NCI-H748 (cell line): Measurements from ENCODE around the gene SLC2A11.
"Not testable (repeated sequence)": the region's sequence is repeated elsewhere in the genome, so short reads cannot be mapped to it uniquely, and the experiment has no call there.

Experiments used
- DNase-seq: peaks from one replicate; lab custom pipeline; 2025; ENCODE audit not compliant: unreplicated experiment; lab: John Stamatoyannopoulos, UW

Gene SLC2A11

DNA sequence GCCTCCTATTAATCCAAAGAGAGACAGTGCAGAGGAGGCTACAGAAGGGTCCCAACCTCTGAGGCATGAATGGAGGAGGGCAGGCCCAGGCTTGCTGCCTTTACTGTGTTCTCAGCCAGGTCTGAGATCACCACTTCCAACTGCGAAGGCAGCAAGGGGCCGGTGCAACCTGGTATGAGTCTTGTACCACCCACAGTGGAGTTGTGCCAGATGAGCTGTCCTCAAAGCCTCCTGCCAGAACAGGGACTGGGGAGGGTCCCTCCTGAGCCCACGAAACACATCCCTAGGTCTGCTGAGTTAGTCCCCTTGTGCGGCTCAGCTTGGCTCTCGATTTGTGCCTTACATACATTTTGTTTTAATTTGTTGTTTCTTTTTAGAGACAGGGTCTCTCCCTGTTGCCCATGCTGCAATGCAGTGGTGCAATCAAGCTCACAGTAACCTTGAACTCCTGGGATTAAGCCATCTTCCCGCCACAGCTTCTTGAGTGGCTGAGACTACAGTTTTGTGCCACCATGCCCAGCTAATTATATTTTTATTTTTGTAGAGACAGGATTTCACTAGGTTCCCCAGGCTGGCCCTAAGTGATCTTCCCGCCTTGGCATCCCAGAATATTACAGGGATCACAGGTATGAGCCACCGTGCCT lies 45.8 kb downstream of the SLC2A11 start:
- no peak for DNase-seq

DNA sequence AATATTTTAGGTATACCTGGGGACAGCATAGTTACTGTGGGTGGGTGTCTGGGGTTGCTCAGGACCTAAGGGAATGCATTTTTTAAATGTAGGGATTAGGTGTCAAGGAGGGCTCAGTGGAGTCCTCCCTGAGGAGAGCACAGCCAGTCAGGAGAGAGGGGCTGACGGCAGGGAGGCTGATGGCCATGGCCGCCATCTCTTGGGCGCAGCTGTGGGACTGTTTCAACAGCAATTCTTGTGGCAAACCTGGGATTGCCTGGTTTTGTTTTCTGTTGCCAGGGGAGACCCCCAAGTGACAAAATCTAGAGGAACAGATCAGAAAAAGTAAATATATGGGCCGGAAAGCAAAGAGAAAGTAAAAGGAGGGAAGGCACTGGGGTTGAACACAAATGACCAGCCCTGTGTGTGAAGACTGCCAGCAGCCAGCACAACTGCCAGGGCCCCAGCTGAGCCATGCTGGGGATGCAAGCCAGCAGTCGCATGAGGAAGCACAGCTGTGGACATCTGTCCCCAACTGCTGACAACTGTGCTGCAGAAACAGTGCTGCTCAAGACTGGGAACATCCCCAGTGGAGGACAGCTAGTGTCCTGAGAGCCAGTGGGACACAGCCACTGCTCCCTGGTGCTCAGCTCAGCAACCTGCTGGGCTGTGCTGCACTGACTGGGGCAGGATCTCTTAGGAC lies 47.0 kb downstream of the SLC2A11 start:
- DNase-seq = no peak

DNA sequence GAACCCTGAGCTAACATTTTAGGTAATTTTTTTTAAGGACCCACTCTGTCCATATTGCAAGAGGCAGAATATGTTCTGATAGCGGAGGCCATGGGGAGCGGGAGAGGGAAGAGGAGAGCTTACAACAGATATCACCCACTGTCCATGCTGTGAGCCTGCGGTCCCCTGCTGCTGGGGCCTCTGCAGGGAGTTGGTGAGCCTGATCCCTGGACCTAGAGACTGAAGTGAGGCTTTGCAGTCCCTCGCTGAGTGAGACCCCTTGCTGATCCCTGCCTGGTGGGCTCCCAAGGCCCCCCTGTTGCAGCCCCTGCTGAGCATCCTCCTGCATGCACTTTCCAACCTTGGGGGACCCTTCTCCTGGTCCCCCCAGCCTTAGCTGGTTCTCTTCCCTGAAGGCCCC lies 49.0 kb downstream of the SLC2A11 start:
- DNase-seq = no peak

DNA sequence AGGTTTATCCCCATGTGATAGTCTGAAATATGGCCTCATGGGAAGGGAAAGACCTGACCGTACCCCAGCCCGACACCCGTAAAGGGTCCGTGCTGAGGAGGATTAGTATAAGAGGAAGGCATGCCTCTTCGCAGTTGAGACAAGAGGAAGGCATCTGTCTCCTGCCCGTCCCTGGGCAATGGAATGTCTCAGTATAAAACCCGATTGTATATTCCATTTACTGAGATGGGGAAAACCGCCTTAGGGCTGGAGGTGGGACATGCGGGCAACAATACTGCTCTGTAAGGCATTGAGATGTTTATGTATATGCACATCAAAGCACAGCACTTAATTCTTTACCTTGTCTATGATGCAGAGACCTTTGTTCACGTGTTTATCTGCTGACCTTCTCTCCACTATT lies 49.7 kb downstream of the SLC2A11 start:
- not testable (repeated sequence) for DNase-seq

DNA sequence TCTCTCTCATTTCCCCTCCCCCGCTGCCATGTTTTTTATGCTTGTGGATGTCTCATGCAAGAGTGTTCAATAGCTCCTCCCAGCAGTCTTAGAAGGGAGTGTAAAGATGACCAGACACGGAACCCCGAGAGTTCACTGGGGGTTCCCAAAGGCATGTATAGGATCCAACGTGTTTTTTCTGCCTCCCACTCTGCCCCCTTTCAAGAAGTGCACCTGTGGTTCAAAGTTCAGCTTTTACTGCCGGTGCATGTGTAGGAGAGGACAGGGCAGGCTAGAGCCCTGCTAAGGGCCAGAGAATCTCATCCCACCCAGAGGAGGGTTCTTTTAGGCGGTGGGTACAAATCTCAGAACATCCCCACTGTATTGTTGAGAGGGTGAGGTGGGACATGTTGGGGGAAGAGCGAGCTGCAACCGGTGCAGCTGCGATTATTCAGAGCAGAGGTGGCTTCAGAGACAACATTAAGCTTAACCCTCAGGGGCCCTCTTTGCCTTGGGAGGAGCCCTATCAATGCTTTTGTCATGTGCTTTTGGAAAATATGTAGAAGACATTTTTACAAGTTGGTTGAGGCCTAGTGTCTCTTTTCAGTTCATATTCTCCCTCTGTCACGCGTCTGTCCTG lies 51.0 kb downstream of the SLC2A11 start:
- no peak for DNase-seq

DNA sequence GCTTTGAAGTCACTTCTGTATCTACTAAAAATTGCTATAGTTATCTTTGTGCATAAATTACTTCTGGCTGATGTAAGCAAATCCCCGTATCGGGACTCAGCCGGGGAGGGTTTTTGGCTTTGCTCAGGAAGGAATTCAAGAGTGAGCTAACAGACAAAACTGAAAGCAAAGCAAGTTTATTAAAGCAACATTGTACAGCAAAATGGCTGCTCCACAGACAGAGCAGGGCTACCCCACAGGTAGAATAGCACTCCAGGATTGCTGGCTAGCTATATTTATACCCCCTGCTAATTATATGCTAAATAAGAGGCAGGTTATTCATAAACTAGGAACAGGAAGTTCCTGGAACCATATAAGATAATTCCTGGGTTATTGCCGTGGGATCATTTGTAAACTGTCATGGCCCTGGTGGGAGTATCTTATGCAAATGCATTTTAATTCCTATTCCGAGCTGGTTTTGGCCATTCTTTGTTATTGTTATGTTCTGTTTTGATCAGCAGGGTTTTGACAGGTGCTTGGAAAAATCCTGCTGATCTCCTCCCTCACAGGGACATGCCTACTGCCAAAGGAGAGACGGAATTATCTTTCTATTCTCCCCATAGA lies 51.7 kb downstream of the SLC2A11 start:
- DNase-seq = no peak

DNA sequence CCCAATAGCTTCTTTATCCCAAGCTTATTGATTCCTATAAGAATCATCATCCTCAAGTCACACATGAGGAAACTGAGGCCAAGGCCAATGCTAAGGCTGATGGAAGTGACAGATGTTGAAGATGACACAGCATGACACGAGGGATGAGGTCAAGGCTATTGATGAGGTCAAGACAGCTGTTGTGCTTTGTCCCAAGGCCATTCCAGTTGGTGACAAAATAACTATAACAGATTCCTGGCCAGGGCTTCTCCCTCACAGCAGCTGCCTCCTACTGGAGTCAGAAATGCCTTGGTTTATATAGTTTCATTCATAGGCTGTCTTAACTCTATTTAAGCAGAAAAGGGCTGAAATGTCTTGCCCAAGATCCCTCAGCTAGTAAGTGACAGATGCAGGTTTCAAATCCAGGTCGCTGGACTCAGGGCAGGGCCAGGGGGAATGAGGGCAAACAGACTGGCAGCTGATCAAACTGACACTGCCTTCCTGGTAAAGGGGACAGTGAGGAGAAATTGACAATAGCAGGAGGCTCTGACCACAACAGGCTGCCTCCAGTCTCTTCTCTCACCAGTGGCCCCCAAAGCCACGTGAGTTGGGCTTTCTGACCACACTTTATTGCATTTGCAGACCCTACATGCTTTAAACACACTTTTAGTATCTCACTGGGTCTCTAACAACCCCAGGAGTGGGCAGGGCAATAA lies 53.0 kb downstream of the SLC2A11 start:
- no peak for DNase-seq

DNA sequence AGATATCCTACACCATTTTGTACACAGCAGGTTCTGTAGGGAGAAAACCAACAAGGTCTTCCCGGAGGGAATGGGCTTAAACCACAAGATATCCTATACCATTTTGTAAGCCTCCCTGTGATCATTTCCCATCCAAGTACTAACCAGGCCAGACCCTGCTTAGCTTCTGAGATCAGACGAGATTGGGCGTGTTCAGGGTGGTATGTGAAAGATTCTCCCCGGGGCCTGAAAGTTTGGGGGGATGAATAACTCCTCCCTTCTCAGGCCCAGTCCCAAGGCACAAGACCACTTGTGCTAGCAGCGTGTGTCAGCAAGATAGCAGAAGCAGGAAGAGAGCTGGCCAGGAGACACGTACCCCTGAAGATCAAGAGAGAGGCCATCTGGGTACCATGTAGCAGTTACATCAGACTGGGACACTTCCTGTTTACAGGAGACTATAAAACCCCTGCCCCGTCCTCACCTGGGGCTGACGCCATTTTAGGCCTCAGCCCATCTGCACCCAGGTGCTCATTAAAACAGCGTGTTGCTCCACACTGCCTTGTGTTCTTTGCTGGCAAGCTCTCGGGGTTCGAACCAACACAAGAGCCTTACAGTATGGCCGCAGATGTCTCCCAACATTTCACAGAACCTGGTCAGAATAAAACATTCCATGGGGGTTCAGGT lies 53.8 kb downstream of the SLC2A11 start:
- DNase-seq = no peak

DNA sequence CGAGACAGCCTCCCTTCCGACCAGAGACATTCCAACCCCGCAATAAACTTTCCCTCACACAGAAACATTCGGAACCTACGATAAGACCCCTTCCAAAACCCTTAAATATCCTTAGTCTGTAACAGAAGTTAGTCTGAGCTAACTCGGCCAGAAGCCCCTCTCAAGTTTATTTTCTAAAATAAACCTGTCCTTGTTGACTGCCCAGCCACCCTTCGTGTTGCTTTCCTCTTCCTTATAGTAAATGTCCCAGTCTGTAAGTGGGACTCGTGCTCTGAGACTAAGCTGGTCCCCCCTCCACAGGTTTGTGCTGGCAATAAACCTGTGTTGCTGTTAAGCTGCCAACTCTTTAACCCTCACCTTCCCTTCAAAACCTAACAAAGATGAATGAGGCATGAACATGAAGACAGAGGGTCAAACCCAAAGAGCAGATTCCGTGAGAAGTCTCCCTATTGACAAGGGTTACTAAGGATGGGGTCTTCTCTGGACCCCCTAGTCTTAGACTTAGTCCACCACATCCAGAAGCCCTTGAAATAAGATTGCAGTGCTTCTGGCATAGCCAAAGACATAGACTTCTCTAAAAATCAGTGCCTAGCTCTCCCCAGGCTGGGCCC lies 54.7 kb downstream of the SLC2A11 start:
- no peak for DNase-seq

DNA sequence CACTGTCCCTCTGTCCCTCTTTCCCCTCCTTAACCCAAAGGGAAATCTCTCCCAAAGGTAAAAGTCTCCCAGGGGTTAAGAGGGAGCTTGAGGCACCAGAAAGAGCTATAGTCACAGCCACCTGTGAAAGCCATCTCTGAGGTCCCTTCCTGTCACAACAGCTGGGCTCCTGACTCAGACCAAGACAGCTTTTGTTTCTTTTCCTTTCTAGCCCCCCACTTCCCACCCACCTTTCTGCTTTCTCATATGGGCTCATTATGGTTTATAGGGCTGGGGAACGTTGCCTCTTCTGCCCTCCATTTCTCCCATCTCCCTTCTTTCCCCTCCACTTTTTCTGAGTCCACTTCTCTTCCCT lies 55.6 kb downstream of the SLC2A11 start:
- peak; percentile 29 for DNase-seq

DNA sequence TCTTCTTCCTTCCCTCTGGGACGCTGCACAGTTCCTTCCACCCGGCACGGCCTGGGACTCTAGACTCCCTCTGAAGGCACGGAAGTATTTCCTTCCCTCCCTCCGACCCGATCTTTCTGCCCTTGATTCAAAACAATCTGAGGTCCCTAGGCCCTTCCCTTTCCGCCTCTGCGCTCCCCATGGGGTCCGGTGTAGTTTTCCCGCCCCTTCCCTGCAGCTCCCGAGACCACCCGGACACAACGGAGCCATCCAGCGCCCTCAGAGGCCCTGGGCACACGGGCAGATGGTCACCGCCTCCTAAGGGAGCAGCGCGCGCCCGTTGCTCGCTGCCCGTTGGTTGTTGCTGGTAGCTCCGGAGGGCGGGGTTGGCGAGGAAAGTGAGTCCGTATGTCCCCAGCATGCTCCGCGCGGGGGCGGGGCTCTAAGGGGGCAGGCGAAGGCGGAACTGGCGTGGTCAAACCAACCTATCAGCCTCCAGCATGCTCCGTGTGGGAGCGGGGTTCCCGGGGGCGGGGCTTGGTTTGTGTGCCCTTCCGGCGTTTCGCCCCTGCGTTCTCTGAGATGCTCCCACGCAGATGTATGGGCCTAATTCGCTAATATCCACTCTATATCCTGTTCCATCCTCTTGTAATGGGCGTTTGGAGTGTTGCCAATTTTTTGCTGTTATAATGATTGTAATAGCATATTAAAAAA lies 56.1 kb downstream of the SLC2A11 start:
- DNase-seq = peak; percentile 99

DNA sequence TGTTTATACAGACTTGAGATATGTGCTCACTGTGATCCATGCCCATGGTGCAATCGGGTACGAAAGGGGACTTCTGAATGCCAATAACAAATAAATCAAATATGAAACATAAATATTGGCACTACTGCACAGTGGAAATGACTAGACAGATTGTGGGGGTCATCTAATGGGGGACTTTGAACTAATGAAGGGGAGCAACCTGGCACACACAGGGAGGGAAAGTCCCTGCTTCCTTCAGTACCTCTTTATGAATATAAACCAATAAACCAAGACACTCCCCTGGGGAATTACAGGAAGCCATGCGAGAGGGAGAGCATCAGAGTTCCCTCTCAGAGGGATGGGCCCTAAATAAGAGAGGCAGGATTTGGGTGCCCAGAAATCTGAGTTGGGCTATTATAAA lies 57.6 kb downstream of the SLC2A11 start:
- DNase-seq = no peak

DNA sequence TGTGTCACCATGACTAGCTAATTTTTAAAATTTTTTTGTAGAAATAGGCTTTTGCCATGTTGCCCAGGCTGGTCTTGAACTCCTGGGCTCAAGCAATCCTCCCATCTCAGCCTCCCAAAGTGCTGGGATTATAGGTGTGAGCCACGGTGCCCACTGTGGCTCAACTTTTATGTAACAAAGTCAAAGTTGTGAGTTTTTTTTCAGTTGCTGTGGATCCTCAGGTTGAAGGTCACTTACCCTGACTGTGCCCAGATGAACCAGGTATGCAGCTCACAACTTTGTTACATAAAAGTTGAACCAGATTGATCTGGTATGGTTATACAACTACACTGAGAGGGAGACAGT lies 62.6 kb downstream of the SLC2A11 start:
- not testable (repeated sequence) for DNase-seq

DNA sequence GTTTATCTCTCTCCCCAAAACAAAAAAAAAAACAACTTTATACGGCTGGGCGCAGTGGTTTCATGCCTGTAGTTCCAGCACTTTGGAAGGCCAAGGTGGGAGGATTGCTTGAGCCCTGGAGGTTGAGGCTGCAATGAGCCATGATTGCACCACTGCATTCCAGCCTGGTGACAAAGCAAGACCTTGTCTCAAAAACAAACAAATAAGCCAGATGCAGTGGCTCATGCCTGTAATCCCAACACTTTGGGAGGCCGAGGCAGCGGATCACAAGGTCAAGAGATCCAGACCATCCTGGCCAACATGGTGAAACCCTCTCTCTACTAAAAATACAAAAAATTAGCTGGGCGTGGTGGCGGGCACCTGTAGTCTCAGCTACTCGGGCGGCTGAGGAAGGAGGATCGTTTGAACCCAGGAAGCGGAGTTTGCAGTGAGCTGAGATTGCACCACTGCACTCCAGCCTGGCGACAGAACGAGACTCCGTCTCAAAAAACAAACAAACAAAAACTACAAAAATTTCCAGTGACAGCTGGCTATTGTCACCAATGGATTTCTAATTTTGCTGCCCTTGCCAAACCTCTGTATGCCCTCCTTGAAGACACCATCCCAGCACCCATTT lies 64.0 kb downstream of the SLC2A11 start:
- not testable (repeated sequence) for DNase-seq

DNA sequence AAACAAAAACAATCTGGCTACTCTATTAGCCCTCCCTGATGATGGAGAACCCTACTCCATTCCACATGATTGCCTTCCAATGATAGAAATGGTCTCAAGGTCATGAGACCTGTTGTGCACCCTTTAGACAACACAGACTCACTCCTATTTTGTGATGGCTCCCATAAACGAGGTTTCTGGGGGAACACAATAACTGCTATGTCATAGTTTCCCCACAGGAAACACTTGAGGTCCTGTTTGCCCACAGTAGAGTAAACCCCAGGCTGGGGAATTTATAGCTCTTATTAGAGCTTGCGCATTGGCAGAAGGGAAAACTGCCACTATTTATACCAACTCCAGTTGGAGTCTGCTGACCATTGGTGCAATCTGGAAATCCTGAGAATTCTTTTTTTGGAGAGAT lies 65.2 kb downstream of the SLC2A11 start:
- DNase-seq = no peak

DNA sequence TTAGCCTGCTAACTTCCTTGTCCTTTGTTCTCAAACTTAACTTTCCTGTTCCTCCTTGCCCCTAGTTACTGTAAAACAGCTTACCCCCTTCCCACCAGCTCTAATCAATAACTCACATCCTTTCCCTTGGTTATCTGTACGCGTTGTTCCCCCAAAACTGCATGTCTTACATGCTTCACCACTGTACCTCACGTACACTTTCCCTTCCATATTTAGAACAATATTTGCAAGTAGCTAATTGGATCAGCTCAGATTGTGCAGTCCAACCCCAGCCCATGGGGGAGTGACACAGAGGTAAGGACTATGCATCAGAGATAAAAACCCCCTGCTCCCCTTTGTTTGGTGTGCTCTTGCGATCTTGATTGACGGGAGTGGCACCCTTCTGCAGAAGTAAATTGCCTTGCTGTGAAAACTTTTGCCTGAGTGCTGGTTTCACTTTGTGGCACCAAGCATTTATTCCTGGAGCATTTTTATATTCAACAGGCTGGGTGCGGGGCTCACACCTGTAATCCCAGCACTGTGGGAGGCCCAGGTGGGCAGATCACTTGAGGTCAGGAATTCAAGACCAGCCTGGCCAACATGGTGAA lies 67.4 kb downstream of the SLC2A11 start:
- DNase-seq = no peak

DNA sequence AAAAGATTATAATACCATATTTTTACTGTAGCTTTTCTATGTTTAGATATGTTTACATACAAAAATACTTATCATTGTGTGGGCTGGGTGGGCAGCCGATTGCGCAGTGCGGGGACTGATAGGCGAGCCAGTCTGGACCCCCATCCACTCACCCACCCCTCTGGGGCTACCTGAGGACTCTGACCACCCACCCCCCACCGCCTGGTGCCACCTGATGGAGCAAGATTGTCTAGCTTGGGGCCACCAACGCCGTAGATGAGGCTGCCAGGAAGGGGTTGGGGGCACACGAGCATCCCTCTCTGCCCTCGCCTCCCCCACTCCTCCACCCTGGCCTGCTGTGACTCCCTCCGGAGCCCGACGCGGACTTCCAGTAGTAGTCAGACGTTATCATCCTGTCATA lies 68.9 kb downstream of the SLC2A11 start:
- DNase-seq = no peak
